RPMI8226 (cell line): ENCODE data around the gene KCNK15.

Experiments used
- DNase-seq: peaks from one replicate; pipeline ENCODE4 v3.0.0-alpha.2; 2015

The KCNK15 gene

GRCh38 chr20:44790638-44791393, 45.2 kb downstream of the KCNK15 start:
- DNase-seq = no peak

GRCh38 chr20:44792796-44793195, 47.1 kb downstream of the KCNK15 start:
- DNase-seq = no peak

- no peak for DNase-seq
Measured at GRCh38 chr20:44795836-44796235, 50.2 kb downstream of the KCNK15 start.

- no peak for DNase-seq
Measured at GRCh38 chr20:44796311-44796710, 50.6 kb downstream of the KCNK15 start.

- no peak for DNase-seq
Measured at GRCh38 chr20:44796758-44797457, 51.2 kb downstream of the KCNK15 start.

GRCh38 chr20:44799691-44800090, 54.0 kb downstream of the KCNK15 start:
- no peak for DNase-seq

GRCh38 chr20:44800391-44801046, 54.9 kb downstream of the KCNK15 start:
- no peak for DNase-seq
